ENCODE measurements around the gene C19orf67. TPM values are rescaled to one million over a fixed set of nuclear protein-coding genes. Genes with fewer than 3 reads are reported as not detected.

The C19orf67 gene
- total and polyA plus RNA-seq, 2 of the 13 experiments (the other 11 are each of a cell fraction or from before 2014, with no cell fraction given): 0.11 to 0.32 TPM

DNA sequence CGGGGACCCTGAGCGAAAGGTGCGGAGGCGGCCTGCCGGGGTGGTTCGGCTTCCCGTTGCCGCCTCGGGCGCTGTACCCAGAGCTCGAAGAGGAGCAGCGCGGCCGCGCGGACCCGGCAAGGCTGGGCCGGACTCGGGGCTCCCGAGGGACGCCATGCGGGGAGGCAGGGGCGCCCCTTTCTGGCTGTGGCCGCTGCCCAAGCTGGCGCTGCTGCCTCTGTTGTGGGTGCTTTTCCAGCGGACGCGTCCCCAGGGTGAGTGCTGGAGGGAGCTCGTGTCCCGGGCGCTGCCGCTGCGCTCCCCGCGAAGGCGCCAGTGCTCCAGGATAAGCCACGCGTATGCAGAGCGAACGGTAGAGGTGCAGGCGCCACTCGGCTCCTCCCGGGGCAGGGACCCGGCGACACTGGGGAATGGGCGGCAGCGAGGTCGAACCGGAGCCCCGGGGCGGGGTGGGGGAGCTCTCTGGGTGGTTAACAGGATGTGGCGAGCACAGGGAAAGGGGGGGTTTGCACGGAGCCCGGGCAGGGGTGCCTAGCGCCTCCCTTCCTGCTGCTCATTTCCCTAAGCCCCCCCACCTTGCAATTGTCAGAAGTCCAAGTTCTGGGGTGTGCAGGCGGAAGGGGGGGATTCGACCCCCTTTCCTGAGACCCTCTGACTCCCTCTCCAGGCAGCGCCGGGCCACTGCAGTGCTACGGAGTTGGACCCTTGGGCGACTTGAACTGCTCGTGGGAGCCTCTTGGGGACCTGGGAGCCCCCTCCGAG, 53.7 kb downstream of the C19orf67 start, which contains the start of gene IL27RA (continued):
- TF ChIP-seq, protein P1, sequence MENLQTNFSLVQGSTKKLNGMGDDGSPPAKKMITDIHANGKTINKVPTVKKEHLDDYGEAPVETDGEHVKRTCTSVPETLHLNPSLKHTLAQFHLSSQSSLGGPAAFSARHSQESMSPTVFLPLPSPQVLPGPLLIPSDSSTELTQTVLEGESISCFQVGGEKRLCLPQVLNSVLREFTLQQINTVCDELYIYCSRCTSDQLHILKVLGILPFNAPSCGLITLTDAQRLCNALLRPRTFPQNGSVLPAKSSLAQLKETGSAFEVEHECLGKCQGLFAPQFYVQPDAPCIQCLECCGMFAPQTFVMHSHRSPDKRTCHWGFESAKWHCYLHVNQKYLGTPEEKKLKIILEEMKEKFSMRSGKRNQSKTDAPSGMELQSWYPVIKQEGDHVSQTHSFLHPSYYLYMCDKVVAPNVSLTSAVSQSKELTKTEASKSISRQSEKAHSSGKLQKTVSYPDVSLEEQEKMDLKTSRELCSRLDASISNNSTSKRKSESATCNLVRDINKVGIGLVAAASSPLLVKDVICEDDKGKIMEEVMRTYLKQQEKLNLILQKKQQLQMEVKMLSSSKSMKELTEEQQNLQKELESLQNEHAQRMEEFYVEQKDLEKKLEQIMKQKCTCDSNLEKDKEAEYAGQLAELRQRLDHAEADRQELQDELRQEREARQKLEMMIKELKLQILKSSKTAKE (CRISPR knock-in tag; IDR thresholded peaks at IDR 0.05; ENCODE audit: borderline replicate concordance): no peak
- peak; percentile 85 for TF ChIP-seq ZNF777 (CRISPR knock-in tag; IDR thresholded peaks at IDR 0.05)
- no peak for TF ChIP-seq ZNF180 (CRISPR knock-in tag; IDR thresholded peaks at IDR 0.05; ENCODE audit: borderline replicate concordance, low read depth)
- TF ChIP-seq PRPF4 (IDR thresholded peaks at IDR 0.05; ENCODE audit: low read depth, low read length, poor library complexity, severe bottlenecking): no peak
- TF ChIP-seq ZNF766 (CRISPR knock-in tag; IDR thresholded peaks at IDR 0.05; ENCODE audit: borderline replicate concordance): no peak; the same call in 1 of the 2 replicates
- no peak for TF ChIP-seq ZNF746 (CRISPR knock-in tag; IDR thresholded peaks at IDR 0.05)
- TF ChIP-seq, protein P2, sequence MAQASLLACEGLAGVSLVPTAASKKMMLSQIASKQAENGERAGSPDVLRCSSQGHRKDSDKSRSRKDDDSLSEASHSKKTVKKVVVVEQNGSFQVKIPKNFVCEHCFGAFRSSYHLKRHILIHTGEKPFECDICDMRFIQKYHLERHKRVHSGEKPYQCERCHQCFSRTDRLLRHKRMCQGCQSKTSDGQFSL (CRISPR knock-in tag; IDR thresholded peaks at IDR 0.05): peak; percentile 87
- peak; percentile 58; the same call in 1 of the 2 replicates for TF ChIP-seq ZSCAN25 (CRISPR knock-in tag; IDR thresholded peaks at IDR 0.05)
- TF ChIP-seq, protein P3, sequence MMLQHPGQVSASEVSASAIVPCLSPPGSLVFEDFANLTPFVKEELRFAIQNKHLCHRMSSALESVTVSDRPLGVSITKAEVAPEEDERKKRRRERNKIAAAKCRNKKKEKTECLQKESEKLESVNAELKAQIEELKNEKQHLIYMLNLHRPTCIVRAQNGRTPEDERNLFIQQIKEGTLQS (CRISPR knock-in tag; IDR thresholded peaks at IDR 0.05): no peak
- no peak for TF ChIP-seq YEATS2 (CRISPR knock-in tag; IDR thresholded peaks at IDR 0.05; ENCODE audit: borderline replicate concordance)
- TF ChIP-seq, protein P4, sequence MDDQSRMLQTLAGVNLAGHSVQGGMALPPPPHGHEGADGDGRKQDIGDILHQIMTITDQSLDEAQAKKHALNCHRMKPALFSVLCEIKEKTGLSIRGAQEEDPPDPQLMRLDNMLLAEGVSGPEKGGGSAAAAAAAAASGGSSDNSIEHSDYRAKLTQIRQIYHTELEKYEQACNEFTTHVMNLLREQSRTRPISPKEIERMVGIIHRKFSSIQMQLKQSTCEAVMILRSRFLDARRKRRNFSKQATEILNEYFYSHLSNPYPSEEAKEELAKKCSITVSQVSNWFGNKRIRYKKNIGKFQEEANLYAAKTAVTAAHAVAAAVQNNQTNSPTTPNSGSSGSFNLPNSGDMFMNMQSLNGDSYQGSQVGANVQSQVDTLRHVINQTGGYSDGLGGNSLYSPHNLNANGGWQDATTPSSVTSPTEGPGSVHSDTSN (CRISPR knock-in tag; IDR thresholded peaks at IDR 0.05; ENCODE audit: borderline replicate concordance): 0 out of 2 replicates have a peak, but pooled peaks have one; percentile 60
- TF ChIP-seq ZNF850 (CRISPR knock-in tag; conservative IDR thresholded peaks at IDR 0.05): 0 out of 2 replicates have a peak, but pooled peaks have one; percentile 47
- TF ChIP-seq, protein P5, sequence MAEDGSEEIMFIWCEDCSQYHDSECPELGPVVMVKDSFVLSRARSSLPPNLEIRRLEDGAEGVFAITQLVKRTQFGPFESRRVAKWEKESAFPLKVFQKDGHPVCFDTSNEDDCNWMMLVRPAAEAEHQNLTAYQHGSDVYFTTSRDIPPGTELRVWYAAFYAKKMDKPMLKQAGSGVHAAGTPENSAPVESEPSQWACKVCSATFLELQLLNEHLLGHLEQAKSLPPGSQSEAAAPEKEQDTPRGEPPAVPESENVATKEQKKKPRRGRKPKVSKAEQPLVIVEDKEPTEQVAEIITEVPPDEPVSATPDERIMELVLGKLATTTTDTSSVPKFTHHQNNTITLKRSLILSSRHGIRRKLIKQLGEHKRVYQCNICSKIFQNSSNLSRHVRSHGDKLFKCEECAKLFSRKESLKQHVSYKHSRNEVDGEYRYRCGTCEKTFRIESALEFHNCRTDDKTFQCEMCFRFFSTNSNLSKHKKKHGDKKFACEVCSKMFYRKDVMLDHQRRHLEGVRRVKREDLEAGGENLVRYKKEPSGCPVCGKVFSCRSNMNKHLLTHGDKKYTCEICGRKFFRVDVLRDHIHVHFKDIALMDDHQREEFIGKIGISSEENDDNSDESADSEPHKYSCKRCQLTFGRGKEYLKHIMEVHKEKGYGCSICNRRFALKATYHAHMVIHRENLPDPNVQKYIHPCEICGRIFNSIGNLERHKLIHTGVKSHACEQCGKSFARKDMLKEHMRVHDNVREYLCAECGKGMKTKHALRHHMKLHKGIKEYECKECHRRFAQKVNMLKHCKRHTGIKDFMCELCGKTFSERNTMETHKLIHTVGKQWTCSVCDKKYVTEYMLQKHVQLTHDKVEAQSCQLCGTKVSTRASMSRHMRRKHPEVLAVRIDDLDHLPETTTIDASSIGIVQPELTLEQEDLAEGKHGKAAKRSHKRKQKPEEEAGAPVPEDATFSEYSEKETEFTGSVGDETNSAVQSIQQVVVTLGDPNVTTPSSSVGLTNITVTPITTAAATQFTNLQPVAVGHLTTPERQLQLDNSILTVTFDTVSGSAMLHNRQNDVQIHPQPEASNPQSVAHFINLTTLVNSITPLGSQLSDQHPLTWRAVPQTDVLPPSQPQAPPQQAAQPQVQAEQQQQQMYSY (CRISPR knock-in tag; IDR thresholded peaks at IDR 0.05): no peak
- TF ChIP-seq PHF5A (CRISPR knock-in tag; IDR thresholded peaks at IDR 0.05; ENCODE audit: low read depth, unreplicated experiment): no peak
- TF ChIP-seq, protein P6, sequence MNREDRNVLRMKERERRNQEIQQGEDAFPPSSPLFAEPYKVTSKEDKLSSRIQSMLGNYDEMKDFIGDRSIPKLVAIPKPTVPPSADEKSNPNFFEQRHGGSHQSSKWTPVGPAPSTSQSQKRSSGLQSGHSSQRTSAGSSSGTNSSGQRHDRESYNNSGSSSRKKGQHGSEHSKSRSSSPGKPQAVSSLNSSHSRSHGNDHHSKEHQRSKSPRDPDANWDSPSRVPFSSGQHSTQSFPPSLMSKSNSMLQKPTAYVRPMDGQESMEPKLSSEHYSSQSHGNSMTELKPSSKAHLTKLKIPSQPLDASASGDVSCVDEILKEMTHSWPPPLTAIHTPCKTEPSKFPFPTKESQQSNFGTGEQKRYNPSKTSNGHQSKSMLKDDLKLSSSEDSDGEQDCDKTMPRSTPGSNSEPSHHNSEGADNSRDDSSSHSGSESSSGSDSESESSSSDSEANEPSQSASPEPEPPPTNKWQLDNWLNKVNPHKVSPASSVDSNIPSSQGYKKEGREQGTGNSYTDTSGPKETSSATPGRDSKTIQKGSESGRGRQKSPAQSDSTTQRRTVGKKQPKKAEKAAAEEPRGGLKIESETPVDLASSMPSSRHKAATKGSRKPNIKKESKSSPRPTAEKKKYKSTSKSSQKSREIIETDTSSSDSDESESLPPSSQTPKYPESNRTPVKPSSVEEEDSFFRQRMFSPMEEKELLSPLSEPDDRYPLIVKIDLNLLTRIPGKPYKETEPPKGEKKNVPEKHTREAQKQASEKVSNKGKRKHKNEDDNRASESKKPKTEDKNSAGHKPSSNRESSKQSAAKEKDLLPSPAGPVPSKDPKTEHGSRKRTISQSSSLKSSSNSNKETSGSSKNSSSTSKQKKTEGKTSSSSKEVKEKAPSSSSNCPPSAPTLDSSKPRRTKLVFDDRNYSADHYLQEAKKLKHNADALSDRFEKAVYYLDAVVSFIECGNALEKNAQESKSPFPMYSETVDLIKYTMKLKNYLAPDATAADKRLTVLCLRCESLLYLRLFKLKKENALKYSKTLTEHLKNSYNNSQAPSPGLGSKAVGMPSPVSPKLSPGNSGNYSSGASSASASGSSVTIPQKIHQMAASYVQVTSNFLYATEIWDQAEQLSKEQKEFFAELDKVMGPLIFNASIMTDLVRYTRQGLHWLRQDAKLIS (CRISPR knock-in tag; IDR thresholded peaks at IDR 0.05): no peak
- TF ChIP-seq HOXA5 (CRISPR knock-in tag; IDR thresholded peaks at IDR 0.05): peak; percentile 42; the same call in 1 of the 2 replicates
